Activated CD4-positive, alpha-beta T cell treated with anti-CD3 and anti-CD28 coated beads, Interleukin-2, amount 50 U/mL, for 16 hours (primary cell): ENCODE data around the gene PARVB.

Source experiments
- DNase-seq: peaks from one replicate; pipeline ENCODE4 v3.0.0-alpha.2; 2020

Gene PARVB

GRCh38 chr22:44142421-44143104 lies 118.5 kb downstream of the PARVB start:
- no peak for DNase-seq

GRCh38 chr22:44143105-44143474 lies 119.0 kb downstream of the PARVB start:
- DNase-seq, result no peak

- DNase-seq, result no peak
Observed at GRCh38 chr22:44143579-44143978, 119.5 kb downstream of the PARVB start.

DNA sequence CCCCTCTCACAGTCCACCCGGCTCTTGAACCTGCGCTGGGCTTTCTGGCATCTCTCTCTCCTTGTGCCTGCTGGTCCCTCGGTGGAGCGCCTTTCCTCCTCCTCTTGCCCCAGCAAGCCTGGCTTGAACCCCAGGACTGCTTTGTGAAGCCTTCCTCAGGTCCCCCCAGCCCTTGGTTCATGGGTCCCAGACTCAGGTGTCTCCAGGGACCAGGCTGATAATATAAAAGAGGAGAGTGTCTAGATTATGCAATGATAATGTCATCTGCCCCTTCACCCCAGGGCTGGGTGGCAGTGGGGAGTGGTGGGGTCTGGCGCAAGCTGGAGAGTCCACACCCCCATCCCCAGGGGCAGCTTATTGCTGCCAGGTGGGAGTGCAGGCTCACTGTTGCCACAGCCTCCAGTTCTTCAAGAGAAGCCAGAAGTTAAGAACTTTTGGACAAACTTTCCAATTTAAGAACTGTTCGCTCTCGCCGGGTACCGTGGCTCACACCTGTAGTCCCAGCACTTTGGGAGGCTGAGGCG lies 120.0 kb downstream of the PARVB start:
- DNase-seq, result no peak

DNA sequence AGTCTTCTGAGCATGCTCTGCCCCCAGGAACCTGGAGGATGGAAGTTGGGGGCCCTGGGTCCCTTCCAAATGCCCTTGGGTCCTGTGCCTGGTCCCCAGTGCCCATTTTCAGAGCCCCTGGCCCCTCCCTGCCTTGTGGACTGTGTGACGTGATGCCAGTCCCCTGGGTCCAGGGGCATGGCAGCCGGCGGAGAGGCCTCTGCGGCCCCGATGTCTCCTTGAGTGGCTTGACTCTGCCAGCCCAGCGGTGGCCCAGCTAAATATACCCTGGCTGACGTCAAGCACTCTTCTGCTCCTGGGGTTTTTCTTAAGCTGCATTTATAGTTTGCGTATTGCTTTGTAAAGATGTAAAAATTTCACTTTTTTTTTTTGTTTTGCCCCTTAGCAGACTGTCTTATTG lies 121.4 kb downstream of the PARVB start:
- no peak for DNase-seq

DNA sequence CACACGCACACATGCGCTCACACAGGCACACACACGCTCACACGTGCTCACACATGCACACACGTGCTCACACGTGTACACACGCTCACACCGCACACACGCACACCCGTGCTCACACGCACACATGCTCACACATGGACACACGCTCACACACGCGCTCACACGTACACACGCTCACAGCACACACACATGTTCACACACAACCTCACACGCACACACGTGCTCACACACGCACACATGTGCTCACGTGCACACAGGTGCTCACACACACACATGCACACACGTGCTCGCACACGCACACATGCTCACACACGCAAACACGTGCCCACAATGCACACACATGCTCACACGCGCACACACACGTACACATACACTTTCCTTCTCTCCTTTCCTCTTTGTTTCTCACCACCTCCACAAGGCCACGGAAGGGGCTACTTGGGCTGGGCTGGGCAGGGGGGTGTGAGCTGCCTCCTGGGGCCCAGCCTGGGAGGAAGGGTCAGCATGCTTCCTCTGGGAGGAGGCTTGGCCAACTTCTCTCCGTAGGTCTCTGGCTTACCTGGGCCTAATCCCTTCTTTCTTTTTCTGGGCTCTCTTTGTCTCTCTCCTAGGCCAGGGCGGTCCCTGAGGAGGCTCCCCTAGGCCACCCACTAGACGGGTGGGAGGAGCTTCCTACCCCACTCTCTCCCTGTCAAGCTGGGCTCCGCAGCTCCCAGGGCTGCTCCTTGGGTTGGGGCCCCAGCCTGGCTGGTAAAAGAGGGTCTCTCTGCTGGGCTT lies 122.2 kb downstream of the PARVB start:
- DNase-seq, result no peak

GRCh38 chr22:44147008-44147645 lies 123.0 kb downstream of the PARVB start:
- no peak for DNase-seq

DNA sequence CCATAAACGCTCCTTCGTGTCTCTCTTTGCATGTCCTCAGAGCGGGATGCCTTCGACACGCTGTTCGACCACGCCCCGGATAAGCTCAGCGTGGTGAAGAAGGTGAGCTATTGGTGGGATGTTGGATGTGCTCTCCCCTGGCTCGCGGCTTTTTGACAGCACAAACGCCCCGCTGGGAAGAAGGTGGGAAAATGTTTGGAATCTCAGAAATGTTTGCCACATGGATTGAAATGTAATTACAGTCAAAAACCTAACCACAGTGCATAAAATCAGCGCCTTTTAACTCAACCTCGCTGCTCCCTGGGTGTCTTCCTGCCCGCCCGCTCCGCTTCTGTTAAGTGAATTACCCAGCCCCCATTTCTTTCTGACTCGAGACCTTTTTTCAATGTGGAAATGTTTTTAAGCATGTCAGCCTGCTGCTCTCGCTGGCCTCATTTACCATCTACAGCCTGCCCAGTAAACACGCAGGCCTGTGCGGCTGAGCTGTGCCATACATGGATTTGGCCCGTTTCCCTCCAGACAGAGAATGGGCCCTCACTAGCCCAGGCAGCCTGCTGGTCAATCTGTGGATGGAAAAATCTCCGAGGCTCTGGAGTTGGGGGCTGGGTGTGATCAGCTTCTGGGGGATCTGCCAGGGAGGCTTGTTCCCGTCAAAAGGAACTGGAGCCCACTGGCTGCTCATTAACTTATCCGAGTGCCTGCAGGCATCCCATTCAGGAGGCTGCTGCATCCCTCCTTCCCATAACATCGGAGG lies 123.9 kb downstream of the PARVB start:
- DNase-seq, result no peak

DNA sequence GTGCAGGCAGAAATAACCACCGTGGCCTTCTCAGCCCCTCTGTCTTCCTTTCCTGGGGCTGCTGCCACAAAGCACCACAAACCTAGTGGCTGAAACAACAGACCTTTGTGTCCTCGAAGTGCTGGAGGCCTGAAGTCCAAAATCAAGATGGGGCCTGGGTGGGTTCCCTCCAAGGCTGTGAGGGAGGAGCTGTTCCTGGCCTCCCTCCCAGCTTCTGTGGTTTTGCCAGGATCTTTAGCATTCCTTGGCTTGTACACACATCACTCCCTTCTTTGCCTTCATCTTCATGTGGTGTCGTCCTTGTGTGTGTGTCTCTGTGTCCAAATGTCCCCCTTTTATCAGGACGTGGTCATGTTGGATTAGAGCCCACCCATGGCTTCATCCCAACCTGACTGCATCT lies 127.6 kb downstream of the PARVB start:
- no peak for DNase-seq

- no peak for DNase-seq
Observed at GRCh38 chr22:44153710-44154109, 129.6 kb downstream of the PARVB start.

- DNase-seq, result peak; percentile 30
Observed at GRCh38 chr22:44154436-44154942, 130.4 kb downstream of the PARVB start.

GRCh38 chr22:44155115-44155514 lies 131.0 kb downstream of the PARVB start:
- DNase-seq, result no peak

GRCh38 chr22:44157916-44158618 lies 134.0 kb downstream of the PARVB start:
- no peak for DNase-seq

- DNase-seq, result no peak
Observed at GRCh38 chr22:44158816-44159215, 134.7 kb downstream of the PARVB start.

DNA sequence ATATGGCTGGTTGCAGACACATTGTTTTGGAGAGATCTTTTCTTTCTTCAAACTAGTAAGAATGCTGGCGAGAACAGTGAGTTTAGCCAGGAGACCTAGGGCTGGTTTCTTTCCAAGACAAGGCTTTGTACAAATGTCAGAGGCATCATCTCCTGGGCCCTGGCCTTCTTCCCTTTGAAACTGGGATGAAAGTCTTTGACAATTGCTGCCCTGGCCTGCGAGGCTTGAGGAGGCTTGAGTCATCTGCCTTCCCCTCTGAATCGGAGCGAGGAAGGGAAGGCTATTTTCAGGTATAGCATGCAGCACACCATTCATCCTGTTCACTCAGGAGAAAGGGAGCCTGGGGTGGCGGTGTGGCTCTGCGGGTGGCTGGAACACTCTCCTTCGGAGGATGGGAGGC lies 135.1 kb downstream of the PARVB start:
- no peak for DNase-seq

DNA sequence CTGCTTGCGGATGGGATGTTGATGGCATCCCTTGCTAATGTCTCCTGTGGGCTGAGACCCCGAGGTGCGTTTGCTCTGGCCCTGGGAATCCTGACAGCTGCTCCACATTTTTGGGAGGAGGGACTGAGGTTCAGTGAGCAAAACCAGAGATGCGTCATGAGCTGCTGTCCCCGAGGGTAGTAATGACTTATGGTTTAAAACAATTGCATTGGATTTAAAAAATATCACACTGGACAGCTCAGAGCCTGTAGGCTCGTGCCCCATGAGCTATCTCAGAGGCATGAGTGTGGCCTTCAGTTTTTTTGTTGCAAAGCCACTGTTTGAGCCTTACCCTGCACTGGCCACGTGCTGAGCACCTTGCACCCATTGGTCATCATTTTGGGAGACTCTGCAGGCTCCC lies 135.7 kb downstream of the PARVB start:
- no peak for DNase-seq

- DNase-seq, result no peak
Observed at GRCh38 chr22:44160421-44160820, 136.3 kb downstream of the PARVB start.

GRCh38 chr22:44161673-44162072 lies 137.6 kb downstream of the PARVB start:
- DNase-seq, result no peak

GRCh38 chr22:44162960-44163359 lies 138.9 kb downstream of the PARVB start:
- DNase-seq, result no peak

DNA sequence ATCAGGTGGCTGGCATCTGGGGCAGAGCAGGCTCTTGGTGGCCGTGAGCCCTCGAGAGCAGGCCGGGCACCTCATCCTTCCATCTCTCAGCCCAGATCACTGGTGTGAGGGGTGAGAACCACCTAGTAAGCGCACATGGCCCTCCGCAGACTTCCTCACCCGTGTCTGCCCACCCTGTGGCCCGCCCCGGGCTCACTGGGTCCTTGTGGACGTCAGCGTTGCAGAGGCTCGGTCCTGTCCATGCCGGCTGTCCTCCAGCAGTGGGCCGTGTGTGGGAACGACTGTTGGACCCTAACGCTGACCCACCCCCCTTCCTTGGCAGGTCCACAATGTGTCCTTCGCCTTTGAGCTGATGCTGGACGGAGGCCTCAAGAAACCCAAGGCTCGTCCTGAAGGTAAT lies 139.4 kb downstream of the PARVB start:
- no peak for DNase-seq

- DNase-seq, result no peak
Observed at GRCh38 chr22:44164031-44164430, 139.9 kb downstream of the PARVB start.

DNA sequence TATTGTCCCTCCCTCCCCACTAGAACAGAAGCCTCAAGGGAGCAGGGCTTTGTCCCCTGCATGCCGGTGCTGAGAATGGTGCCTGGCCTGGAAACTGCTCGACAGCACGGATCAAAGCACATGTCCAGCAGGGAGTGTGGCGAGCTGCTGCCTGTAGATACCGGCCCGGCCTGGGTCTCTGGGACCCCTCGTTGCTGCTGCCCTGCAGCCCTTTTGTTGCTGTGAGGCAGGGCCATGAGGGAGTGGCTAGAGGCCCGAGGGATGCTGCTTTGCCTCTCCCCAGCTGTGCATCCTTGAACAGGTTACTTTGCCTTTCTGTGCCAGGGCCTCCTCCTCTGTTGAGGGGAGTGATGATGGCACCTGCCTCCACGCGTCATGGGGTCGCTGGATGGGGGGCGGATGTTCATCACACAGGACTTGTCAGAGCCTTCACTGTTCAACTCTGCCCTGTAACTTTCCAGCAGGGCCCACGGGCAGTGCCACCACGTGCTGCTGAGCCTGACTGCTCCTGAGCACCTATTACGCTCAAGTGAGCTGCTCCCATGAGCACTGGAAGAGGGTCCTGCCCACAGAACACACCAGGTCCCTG lies 141.3 kb downstream of the PARVB start:
- DNase-seq, result no peak
